Endothelial cell of hepatic sinusoid (primary cell): ENCODE data around the gene PLCG2.
"Not testable (repeated sequence)": the region's sequence is repeated elsewhere in the genome, so short reads cannot be mapped to it uniquely, and the experiment has no call there.

Source experiments
- in situ Hi-C: cut with HindIII; loops from 2 replicates; pipeline ENCODE4 v1.10.0; 2017; ENCODE audit warnings: low sequenced_read_pairs

Gene PLCG2

DNA sequence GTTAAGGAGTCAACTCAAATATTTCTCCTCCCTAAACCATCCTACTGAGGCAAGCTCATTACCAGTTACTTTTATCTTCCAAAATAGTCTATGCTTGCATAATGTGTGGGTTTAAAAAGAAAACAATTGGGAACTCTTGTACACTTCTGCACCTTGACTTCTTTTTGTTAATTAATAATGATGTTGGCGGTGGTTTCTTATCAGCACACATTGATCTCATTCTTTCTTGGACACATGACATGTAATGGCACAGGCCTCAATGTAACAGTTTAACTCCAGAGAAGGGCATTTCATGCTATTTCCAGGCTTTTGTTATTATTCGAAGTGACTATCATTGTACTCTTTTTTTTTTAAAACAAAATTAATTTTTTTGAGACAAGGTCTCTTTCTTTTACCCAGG, 7.8 kb downstream of the PLCG2 start:
- in situ Hi-C loops, result no loop called here

DNA sequence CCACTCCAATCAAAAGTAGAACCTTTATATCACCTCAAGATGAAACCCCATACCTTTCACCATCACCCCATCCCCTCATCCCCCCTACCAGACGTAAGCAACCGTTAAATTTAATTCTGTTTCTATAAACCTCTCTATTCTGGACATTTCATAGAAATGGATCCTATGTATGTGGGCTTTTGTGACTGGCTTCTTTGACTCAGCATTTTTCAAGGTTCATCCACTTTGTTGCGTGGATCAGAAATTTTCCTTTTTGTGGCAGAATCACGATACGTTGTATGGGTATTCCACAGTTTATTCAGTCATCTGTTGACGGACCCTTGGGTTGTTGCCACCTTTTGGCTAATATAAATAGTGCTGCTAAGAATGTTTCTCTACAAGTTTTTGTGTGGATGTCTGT, 8.6 kb downstream of the PLCG2 start:
- in situ Hi-C loops, result no loop called here

GRCh38 chr16:81790277-81790676, 11.2 kb downstream of the PLCG2 start:
- in situ Hi-C loops, result no loop called here

GRCh38 chr16:81790830-81791435, 11.8 kb downstream of the PLCG2 start:
- in situ Hi-C loops, result no loop called here

DNA sequence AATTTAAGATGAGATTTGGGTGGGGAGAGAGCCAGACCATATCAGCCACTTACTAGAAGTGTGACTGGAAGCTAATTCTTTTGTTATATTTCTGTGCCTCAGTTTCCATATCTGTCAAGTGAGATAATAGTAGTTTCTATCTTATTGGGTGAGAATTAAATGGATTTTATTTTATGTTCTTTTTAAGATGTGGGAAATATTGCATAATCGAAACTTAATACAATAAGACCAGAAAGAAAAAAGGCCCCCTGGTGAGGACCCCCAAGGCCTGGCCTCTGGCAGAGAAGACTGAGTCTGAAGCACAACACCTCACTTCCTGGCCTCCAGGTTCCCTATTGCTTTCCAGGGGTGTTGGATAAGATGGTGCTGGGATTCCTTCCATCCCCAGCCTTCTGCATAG, 13.7 kb downstream of the PLCG2 start:
- in situ Hi-C loops, result no loop called here

DNA sequence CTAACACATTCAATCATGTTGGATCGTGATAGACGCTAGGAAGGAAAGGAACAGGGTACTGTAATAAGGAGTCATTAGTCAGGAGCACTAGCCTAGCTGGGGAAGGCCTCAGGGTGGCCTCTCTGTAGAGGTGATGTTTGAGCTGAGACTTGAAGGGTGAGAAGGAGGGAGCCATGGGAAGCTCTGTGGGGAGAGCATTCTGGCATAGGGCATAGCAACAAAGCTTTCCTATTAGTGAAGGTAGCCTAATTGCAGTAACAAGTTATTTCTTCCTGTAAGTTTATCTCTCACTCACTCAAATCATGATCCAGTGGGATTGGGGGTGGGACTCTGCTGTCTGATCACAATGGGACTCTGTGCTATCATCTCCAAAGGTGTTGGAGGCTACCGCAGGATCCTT, 16.1 kb downstream of the PLCG2 start:
- in situ Hi-C loops, result no loop called here

DNA sequence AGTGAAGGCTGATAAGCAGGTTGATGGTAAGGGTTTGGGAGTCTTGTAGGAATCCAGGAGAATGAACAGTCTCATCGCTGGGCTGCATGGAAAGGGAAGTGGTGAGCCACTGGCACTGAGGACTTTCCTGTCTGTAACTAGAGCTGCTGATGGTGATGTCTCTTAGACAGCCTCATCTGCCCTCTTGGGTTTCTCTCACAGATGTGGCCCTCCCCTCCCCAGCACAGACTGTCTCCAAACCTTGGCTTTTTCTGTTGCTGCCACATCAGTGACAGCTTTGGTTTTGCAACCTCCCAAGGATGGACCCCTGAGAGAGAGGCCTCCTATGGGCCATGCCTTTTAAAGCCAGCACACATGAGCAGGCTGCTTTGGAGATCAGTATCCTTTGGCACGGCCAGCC, 16.9 kb downstream of the PLCG2 start:
- in situ Hi-C loops, result no loop called here

- in situ Hi-C loops, result no loop called here
Observed at GRCh38 chr16:81796583-81797346, 17.7 kb downstream of the PLCG2 start.

- in situ Hi-C loops, result no loop called here
Observed at GRCh38 chr16:81797443-81797842, 18.4 kb downstream of the PLCG2 start.

- in situ Hi-C loops, result no loop called here
Observed at GRCh38 chr16:81798311-81799137, 19.4 kb downstream of the PLCG2 start.

DNA sequence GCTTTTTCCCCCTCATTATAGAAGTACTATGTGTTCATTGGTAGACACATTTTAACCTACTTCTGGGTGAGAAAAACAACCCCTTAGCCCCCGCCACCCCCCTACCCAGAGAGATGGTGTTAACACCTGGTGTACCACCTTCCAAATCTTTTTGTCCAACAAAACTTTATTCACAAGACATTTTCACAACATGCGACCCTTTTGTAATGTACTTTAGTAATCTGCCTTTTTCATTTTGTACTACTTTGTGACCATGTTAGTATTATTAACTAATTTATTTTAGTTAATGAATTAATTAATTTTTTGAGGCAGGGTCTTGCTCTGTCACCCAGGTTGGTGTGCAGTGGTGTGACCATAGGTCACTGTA, 20.0 kb downstream of the PLCG2 start:
- in situ Hi-C loops, result no loop called here

GRCh38 chr16:81801724-81802123, 22.6 kb downstream of the PLCG2 start:
- in situ Hi-C loops, result not testable (repeated sequence)

DNA sequence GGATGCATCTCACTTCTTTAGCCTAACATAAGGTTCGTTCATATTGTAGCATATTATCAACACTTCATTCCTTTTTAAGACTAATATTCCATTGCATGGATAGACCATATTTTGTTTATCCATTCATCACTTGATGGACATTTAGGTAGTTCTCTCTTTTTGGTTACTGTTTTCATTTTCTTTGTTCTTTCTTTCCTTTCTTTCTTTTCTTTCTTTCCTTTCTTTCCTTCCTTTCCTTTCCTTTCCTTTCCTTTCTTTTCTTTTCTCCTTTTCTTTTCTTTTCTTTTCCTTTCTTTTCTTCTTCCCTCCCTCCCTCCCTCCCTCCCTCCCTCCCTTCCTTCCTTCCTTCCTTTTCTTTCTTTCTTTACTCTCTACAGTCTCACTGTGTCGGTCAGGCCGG, 24.2 kb downstream of the PLCG2 start:
- in situ Hi-C loops, result no loop called here

- in situ Hi-C loops, result no loop called here
Observed at GRCh38 chr16:81804134-81804610, 25.1 kb downstream of the PLCG2 start.

GRCh38 chr16:81806696-81807095, 27.6 kb downstream of the PLCG2 start:
- in situ Hi-C loops, result no loop called here

GRCh38 chr16:81807767-81808358, 28.8 kb downstream of the PLCG2 start:
- in situ Hi-C loops, result no loop called here

DNA sequence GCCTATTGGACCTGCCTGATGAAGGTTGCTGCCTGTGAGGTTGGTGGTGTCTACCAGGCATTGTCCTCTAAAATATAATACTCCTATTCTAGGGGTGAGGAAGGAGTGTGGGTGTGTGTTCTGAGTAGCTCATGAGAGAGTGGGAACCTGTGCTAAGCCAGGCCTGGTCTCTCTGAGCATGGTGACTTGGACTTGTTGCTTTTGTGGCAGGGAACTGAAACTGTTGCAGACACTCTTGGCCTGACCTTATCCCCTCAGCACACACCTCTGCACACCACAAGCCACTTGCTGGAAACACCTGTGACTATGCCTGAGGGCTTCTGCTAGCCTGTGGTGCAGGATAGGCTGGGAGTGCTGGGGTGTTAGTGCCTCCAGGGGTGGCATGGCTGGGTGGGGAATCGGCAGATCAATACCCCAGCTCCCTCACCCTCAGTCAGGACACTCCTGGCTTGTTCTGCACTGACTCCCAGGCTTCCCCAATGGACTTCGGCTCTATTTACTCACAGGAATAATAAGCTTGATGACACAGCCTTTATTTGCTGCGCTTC, 29.9 kb downstream of the PLCG2 start:
- in situ Hi-C loops, result no loop called here

GRCh38 chr16:81809567-81809966, 30.5 kb downstream of the PLCG2 start:
- in situ Hi-C loops, result no loop called here

DNA sequence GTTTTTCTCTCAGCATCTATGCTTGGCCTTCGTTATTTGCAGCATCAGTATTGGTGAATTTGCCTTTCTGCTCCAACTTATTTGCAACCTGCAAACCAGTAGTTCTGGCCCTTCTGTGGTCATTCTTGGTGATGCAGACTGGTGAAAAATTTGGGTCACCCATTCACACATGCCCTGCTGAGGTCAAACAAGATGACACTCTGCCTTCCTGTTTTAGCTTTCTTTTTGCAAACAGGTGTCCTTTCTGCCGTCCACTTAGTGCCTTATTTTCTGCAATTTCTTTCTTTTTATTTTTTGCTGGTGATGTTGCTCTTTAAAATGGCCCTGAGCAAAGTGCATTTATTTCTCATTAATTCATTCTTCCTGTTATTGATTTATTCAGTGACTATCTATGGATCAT, 31.3 kb downstream of the PLCG2 start:
- in situ Hi-C loops, result no loop called here

DNA sequence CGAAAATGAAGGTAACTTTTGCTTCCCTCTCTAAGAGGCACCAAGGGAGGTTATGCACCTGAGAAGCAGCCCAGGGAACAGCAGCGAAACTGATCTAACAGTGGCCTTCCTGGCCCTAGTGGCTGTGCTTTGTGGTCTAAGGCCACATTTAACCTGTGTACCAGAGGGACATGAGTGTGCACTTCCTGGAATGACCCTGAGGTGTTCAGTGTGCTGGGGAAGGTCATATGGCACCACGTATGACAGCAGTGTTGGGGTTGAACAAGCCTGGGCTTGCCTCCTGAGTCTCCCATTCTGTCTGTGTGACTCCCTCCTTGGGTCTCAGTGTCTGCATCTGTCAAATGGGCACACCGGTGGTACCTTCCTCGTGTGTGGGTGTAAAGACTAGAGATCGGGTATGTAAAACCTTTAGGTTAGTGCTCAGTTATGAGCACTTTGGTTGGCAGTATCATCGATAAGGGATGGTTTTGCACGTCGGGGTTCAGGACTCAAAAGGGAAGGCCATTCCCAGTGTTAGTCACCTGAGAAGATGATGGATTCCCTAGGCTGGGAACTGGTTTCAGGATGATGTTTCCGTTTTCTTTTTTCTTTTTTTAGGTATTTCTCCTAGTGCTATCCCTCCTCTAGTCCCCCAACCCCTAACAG, 31.9 kb downstream of the PLCG2 start:
- in situ Hi-C loops, result no loop called here

DNA sequence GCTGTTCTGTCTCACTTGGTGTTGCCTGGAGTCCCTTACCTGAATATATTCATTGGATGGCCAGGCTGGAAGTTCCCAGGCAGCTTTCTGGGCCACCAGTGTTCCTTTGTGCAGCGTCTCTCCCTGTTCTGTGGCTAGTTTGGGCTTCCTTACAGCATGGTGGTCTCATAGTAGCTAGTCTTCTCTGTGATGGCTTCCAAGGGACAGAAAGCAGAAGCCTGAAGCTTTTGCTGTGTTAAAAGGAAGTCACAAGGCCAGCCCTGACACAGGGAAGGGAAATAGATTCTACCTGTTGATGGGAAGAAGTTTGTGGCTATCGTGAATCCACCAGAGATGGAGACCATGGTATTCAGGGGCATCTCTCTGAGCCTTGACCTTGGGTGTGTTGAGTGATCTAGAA, 34.6 kb downstream of the PLCG2 start:
- in situ Hi-C loops, result no loop called here
